OCI-LY7 (cell line): ENCODE data around the gene TMSB15A. TPM values are rescaled to one million over a fixed set of nuclear protein-coding genes. Genes with fewer than 3 reads are reported as not detected.

ENCODE experiments used
- total RNA-seq, 2 experiments: library from RNA; depleted of rRNA in 1 of 2; stranded (reverse); fragments of >200 nt in 1 of 2; shearing (Covaris generic) in 1 of 2; gene quantifications; 2 replicates each; pipeline ENCODE4 v1.2.3, GENCODE V29; 2014 to 2022

The TMSB15A gene
- total RNA-seq, 2 experiments from 2014 or later: not detected

Other genes with a start within 250 kb of the TMSB15A start
- gene NXF2B, start 76.7 kb downstream of the TMSB15A start, total RNA-seq (2014; rRNA removed; shearing (Covaris generic)): not detected in 2 replicates
- gene NXF2B, start 76.7 kb downstream of the TMSB15A start, total RNA-seq (2022): not detected in 2 replicates
- gene TCP11X2, start 44.9 kb downstream of the TMSB15A start, total RNA-seq (2014; rRNA removed; shearing (Covaris generic)): not detected in 2 replicates
- not detected in 2 replicates for gene TCP11X2, start 44.9 kb downstream of the TMSB15A start, total RNA-seq (2022)
- 0.77 and 1.5 TPM in 2 replicates for gene ARMCX5, start 82.8 kb upstream of the TMSB15A start, total RNA-seq (2014; rRNA removed; shearing (Covaris generic))
- not detected in 2 replicates for gene ARMCX5, start 82.8 kb upstream of the TMSB15A start, total RNA-seq (2022)
- gene GPRASP1, start 134.7 kb upstream of the TMSB15A start, total RNA-seq (2014; rRNA removed; shearing (Covaris generic)): 0.05 and 0.09 TPM in 2 replicates
- not detected in 2 replicates for gene GPRASP1, start 134.7 kb upstream of the TMSB15A start, total RNA-seq (2022)
- gene GPRASP2, start 195.7 kb upstream of the TMSB15A start, total RNA-seq (2014; rRNA removed; shearing (Covaris generic)): 0.18 and 0.28 TPM in 2 replicates
- gene GPRASP2, start 195.7 kb upstream of the TMSB15A start, total RNA-seq (2022): not detected in 2 replicates
- 0.13 TPM in 1 of 2 replicates, not detected in the other for gene GPRASP3, start 204.0 kb upstream of the TMSB15A start, total RNA-seq (2014; rRNA removed; shearing (Covaris generic))
- gene GPRASP3, start 204.0 kb upstream of the TMSB15A start, total RNA-seq (2022): not detected in 2 replicates